Sigmoid colon (tissue), 7 donors: ENCODE results near the gene ZNF688. TPM values are rescaled to one million over a fixed set of nuclear protein-coding genes. Genes with fewer than 3 reads are reported as not detected.

ENCODE experiments used
- DNase-seq: peaks from one replicate; pipeline ENCODE4 v3.0.0-alpha.2; 2019
- H3K27ac ChIP-seq, 4 donors: fragments of 200-600 bp; sonication (generic); one replicate each; pipeline ENCODE4 v1.5.1; 2016 to 2019; ENCODE audit warnings: mild to moderate bottlenecking in 1 of 4
- H3K27me3 ChIP-seq, 3 donors: fragments of 200-600 bp; sonication (generic); one replicate each; pipeline ENCODE4 v1.5.1; 2019; ENCODE audit warnings: mild to moderate bottlenecking in 1 of 3
- H3K36me3 ChIP-seq, 4 donors: fragments of 200-600 bp; sonication (generic); one replicate each; pipeline ENCODE4 v1.5.1; 2016 to 2019
- H3K4me1 ChIP-seq, 4 donors: fragments of 200-600 bp; sonication (generic); one replicate each; pipeline ENCODE4 v1.5.1; 2017 to 2019
- H3K4me3 ChIP-seq, 4 donors: fragments of 200-600 bp; sonication (generic); one replicate each; pipeline ENCODE4 v1.5.1; 2017 to 2019; ENCODE audit warnings: mild to moderate bottlenecking in 2 of 4, moderate library complexity in 1 of 4
- H3K9me3 ChIP-seq, 4 donors: fragments of 200-600 bp in 3 of 4; sonication (generic) in 3 of 4; one replicate each; pipeline versions ENCODE4 v1.5.1 to v1.6.1; 2013 to 2019
- CTCF ChIP-seq, 4 experiments: fragments of 450-650 bp in 3 of 4; fragments of 200-600 bp in 1 of 4; IDR thresholded peaks; one replicate each; pipeline ENCODE4 v1.5.1; 2016 to 2019; ENCODE audit warnings: antibody characterized with exemption in 4 of 4, mild to moderate bottlenecking in 3 of 4, moderate library complexity in 2 of 4
- EP300 ChIP-seq, 4 donors: sonication (generic); formaldehyde crosslinking; IDR thresholded peaks; one replicate each; pipeline ENCODE4 v1.6.1; 2017; ENCODE audit warnings: antibody characterized with exemption in 4 of 4
- POLR2A ChIP-seq, 2 donors: fragments of 450-650 bp; IDR thresholded peaks; one replicate each; pipeline ENCODE4 v1.6.1; 2016; ENCODE audit warnings: antibody characterized with exemption in 2 of 2, mild to moderate bottlenecking in 2 of 2, moderate library complexity in 2 of 2
- POLR2AphosphoS5 ChIP-seq, 4 donors: sonication (generic); formaldehyde crosslinking; IDR thresholded peaks; one replicate each; pipeline ENCODE4 v1.6.1; 2017; ENCODE audit warnings: antibody characterized with exemption in 4 of 4
- WGBS, 2 donors: extraction: QIAGEN DNeasy Blood & Tissue Kit; methylation state at CpG; one replicate each; pipeline ENCODE4 v1.1.7; 2013; 5-methylcytosine and 5-hydroxymethylcytosine counted together
- intact Hi-C: fragments of 100-400 bp; cut with DNase I; formaldehyde crosslinking; loops from one replicate; pipeline ENCODE4 v1.15.1; 2023
- polyA plus RNA-seq, 3 donors: library from polyadenylated mRNA; stranded (reverse); fragments of 200-250 nt; gene quantifications; one replicate each; pipeline ENCODE4 v1.2.3, GENCODE V29; 2013
- total RNA-seq, 4 donors: library from RNA; depleted of rRNA; stranded (reverse); fragments of >200 nt; gene quantifications; one replicate each; pipeline ENCODE4 v1.1.0, GENCODE V29; 2016
- donor health status: healthy with polysubstance abuse.
- donor health status: Bipolar disorder and iron deficiency.
- donor health status: healthy.

The ZNF688 gene
- total and polyA plus RNA-seq, 7 donors, result 16.7 to 32.8 (median 22.8) TPM

- peaks cover 0 to 28% (median 22%) of the 10 kb centered on the region in 4 donors for H3K4me1 ChIP-seq
- 92 to 95% methylated on average over 69 of the region's 69 CpGs for WGBS, 2 donors
- H3K27me3 ChIP-seq, result no peaks in the 10 kb centered on the region
- intact Hi-C loops, result loop anchor here (5.0 kb wide), 1 partner anchor 77 kb away; no protein-coding TSS in a partner anchor
- H3K36me3 ChIP-seq, result peaks cover 11 to 24% (median 13%) of the 10 kb centered on the region in 4 donors
- DNase-seq, result no peak
- TF ChIP-seq EP300 (IDR thresholded peaks at IDR 0.05), result no peak
- TF ChIP-seq CTCF (IDR thresholded peaks at IDR 0.05), result no peak
- TF ChIP-seq POLR2AphosphoS5 (IDR thresholded peaks at IDR 0.05), result no peak
- no peak overlapping the region for H3K27ac ChIP-seq
- no peak overlapping the region for H3K4me3 ChIP-seq
- no peaks in the 10 kb centered on the region for H3K9me3 ChIP-seq
Measured at GRCh38 chr16:30555315-30556124, 16.0 kb downstream of the ZNF688 start.

- WGBS, 2 donors, result 88 to 96% methylated on average over 18 of the region's 18 CpGs
- no peak overlapping the region for H3K27ac ChIP-seq
Measured at GRCh38 chr16:30554557-30555314, 16.8 kb downstream of the ZNF688 start.

GRCh38 chr16:30553393-30553899 lies 18.1 kb downstream of the ZNF688 start:
- intact Hi-C loops, result no loop called here
- H3K9me3 ChIP-seq, result no peaks in the 10 kb centered on the region
- DNase-seq, result no peak
- no peak overlapping the region for H3K27ac ChIP-seq
- H3K4me3 ChIP-seq, result no peak overlapping the region
- no peak for TF ChIP-seq CTCF (IDR thresholded peaks at IDR 0.05)
- no peak for TF ChIP-seq POLR2AphosphoS5 (IDR thresholded peaks at IDR 0.05)
- TF ChIP-seq POLR2A (IDR thresholded peaks at IDR 0.05), result no peak
- TF ChIP-seq EP300 (IDR thresholded peaks at IDR 0.05), result no peak
- H3K27me3 ChIP-seq, result no peaks in the 10 kb centered on the region
- 79 to 86% methylated on average over 2 of the region's 2 CpGs for WGBS, 2 donors
- H3K36me3 ChIP-seq, result peaks cover 11 to 24% (median 13%) of the 10 kb centered on the region in 4 donors
- H3K4me1 ChIP-seq, result peaks cover 0 to 23% (median 18%) of the 10 kb centered on the region in 4 donors

More at GRCh38 chr16:30554557-30555314, 16.8 kb downstream of the ZNF688 start:
- Histone ChIP-seq H3K27me3 (no peaks in the 10 kb centered on the region), H3K4me3 (no peak overlapping the region), H3K36me3 (peaks cover 11 to 24% (median 13%) of the 10 kb centered on the region in 4 donors), H3K9me3 (no peaks in the 10 kb centered on the region), H3K4me1 (peaks cover 0 to 28% (median 22%) of the 10 kb centered on the region in 4 donors)
- intact Hi-C loops, result loop anchor here (5.0 kb wide), 1 partner anchor 78 kb away; no protein-coding TSS in a partner anchor
- no peak for TF ChIP-seq EP300 (IDR thresholded peaks at IDR 0.05)
- no peak for TF ChIP-seq POLR2AphosphoS5 (IDR thresholded peaks at IDR 0.05)
- no peak for TF ChIP-seq POLR2A (IDR thresholded peaks at IDR 0.05)
- TF ChIP-seq CTCF (IDR thresholded peaks at IDR 0.05), result no peak
- no peak for DNase-seq

GRCh38 chr16:30552956-30553355 lies 18.6 kb downstream of the ZNF688 start:
- TF ChIP-seq POLR2AphosphoS5 (IDR thresholded peaks at IDR 0.05) (no peak), EP300 (IDR thresholded peaks at IDR 0.05) (no peak), CTCF (IDR thresholded peaks at IDR 0.05) (no peak), POLR2A (IDR thresholded peaks at IDR 0.05) (no peak)
- H3K4me3 ChIP-seq, result no peak overlapping the region
- H3K4me1 ChIP-seq, result peaks cover 0 to 23% (median 18%) of the 10 kb centered on the region in 4 donors
- H3K27ac ChIP-seq, result no peak overlapping the region
- H3K27me3 ChIP-seq, result no peaks in the 10 kb centered on the region
- no peaks in the 10 kb centered on the region for H3K9me3 ChIP-seq
- no peak for DNase-seq
- peaks cover 11 to 24% (median 13%) of the 10 kb centered on the region in 4 donors for H3K36me3 ChIP-seq
- WGBS, 2 donors, result 90 to 93% methylated on average over 4 of the region's 4 CpGs
- intact Hi-C loops, result no loop called here
